Measurements from ENCODE around the gene ASIC2. TPM values are rescaled to one million over a fixed set of nuclear protein-coding genes. Genes with fewer than 3 reads are reported as not detected.

ASIC2 gene
- total and polyA plus RNA-seq, 12 donors = not detected

DNA sequence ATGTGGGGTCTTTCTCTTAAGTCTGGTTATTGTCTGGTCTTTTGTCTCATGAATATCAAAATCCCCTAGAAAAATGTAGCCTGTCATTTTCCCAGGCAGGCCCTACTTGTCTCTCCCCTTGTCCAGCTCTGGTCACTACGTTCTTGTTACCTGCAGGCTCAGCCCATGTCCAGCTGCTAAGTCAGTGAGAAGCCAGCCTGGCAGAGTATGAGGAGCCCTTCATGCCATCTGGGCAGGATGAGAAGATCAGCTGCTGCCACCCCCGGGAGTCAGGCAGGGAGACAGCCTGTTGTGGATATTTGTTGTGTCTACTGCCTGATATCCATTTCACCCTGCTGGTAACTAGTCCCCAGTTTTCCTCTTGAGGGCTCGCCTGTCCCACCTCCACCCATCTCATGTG lies 88.9 kb downstream of the ASIC2 start:
- H3K4me1 ChIP-seq = no peaks in the 10 kb centered on the region
- H3K27me3 ChIP-seq = peaks cover 0 to 55% (median 15%) of the 10 kb centered on the region in 7 donors
- no peaks in the 10 kb centered on the region for H3K9me3 ChIP-seq
- ATAC-seq (no peak), DNase-seq (no peak)
- H3K36me3 ChIP-seq = no peaks in the 10 kb centered on the region
- intact Hi-C loops (cut with DNase I) = no loop called here
- TF ChIP-seq, protein P1, sequence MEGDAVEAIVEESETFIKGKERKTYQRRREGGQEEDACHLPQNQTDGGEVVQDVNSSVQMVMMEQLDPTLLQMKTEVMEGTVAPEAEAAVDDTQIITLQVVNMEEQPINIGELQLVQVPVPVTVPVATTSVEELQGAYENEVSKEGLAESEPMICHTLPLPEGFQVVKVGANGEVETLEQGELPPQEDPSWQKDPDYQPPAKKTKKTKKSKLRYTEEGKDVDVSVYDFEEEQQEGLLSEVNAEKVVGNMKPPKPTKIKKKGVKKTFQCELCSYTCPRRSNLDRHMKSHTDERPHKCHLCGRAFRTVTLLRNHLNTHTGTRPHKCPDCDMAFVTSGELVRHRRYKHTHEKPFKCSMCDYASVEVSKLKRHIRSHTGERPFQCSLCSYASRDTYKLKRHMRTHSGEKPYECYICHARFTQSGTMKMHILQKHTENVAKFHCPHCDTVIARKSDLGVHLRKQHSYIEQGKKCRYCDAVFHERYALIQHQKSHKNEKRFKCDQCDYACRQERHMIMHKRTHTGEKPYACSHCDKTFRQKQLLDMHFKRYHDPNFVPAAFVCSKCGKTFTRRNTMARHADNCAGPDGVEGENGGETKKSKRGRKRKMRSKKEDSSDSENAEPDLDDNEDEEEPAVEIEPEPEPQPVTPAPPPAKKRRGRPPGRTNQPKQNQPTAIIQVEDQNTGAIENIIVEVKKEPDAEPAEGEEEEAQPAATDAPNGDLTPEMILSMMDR (IDR thresholded peaks at IDR 0.05) = no peak
- 75 to 76% methylated on average over 3 of the region's 3 CpGs for WGBS, 2 donors
- no peak overlapping the region for H3K27ac ChIP-seq
- H3K4me3 ChIP-seq = no peak overlapping the region

DNA sequence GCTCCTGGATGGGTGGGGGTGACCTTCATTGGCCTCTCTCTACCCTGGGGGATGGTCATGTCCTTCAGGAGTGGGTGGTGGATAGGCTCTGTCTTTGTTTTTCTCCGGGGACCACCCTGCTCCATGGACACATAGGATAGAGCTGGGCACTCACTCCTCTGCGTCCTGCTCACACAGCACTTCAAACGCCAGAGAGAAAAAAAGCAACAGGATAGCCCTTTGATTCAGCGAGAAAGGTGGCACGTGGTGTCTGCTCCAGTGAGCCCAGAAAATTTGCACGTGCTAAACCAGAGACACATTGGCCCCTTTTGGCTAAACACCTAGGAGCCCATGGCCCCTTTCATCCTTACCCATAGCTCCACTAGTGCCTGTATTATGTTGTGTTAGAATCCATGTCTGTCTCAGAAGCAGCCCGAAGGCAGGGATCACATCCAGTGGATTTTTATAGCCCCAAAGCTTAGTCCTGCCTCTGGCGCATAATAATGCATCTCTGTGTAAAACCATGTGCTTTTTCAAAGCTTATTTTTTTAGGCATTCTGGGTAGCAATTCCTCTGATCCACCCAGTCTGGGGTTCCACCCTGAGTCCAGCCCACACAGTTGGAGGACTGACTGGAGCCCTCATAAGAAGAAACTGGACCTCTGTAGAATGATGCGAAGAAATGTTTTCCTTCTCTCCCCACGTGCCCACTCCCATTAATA lies 90.1 kb downstream of the ASIC2 start:
- WGBS, 2 donors = 54 to 59% methylated on average over 10 of the region's 10 CpGs
- Histone ChIP-seq H3K4me3 (no peak overlapping the region), H3K27ac (no peak overlapping the region), H3K36me3 (no peaks in the 10 kb centered on the region), H3K9me3 (no peaks in the 10 kb centered on the region), H3K27me3 (peaks cover 0 to 64% (median 15%) of the 10 kb centered on the region in 7 donors), H3K4me1 (no peaks in the 10 kb centered on the region)
- TF ChIP-seq, protein P1 (IDR thresholded peaks at IDR 0.05) = no peak
- intact Hi-C loops (cut with DNase I) = no loop called here
- no peak for DNase-seq
- ATAC-seq = no peak

DNA sequence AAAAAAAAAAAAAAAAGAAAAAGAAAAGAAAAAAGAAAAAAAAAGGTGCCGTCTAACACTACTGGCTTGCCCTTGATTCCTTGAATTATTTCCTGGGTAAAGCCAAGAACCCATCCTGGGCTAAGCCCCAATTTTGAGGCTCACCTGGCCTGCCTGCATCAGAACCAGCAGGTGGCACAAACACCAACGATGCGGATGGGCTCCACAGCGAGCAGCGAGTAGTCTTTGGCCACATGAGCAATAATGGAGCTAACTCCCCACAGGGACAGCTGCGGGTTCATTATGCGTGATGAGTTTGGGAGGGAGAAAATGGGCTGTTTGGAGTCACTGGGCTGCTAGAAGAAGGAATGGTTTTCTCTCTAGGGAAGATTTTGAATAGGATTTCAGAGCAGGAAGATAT lies 91.1 kb downstream of the ASIC2 start:
- no peak for ATAC-seq
- Histone ChIP-seq H3K36me3 (no peaks in the 10 kb centered on the region), H3K27me3 (peaks cover 0 to 65% (median 14%) of the 10 kb centered on the region in 7 donors), H3K9me3 (no peaks in the 10 kb centered on the region), H3K4me3 (no peak overlapping the region), H3K27ac (no peak overlapping the region), H3K4me1 (no peaks in the 10 kb centered on the region)
- DNase-seq = no peak
- intact Hi-C loops (cut with DNase I) = no loop called here
- TF ChIP-seq, protein P1 (IDR thresholded peaks at IDR 0.05) = no peak
- WGBS, 2 donors = 57 to 60% methylated on average over 7 of the region's 7 CpGs

DNA sequence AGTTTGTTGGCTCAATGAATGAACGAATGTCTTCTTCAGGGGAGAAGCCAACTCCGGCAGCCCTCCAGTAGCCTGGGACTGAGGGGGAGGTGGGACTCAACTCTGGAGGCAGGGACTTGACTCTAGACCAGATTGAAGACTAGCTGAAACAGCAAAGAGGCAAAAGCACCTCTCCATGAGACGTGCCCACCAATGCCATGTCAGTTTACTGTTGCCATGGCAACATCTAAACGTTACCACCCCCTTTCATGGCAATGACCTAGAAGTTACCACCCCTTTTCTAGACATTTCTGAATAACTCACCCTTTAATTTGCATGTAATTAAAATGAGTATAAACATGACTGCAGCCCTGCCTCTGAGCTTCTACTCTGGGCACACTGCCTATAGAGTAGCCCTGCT lies 91.8 kb downstream of the ASIC2 start:
- ATAC-seq (no peak), DNase-seq (no peak)
- H3K27me3 ChIP-seq = peaks cover 0 to 67% (median 20%) of the 10 kb centered on the region in 7 donors
- no peak overlapping the region for H3K27ac ChIP-seq
- WGBS, 2 donors = 66 to 69% methylated on average over 4 of the region's 4 CpGs
- no peaks in the 10 kb centered on the region for H3K36me3 ChIP-seq
- no peaks in the 10 kb centered on the region for H3K4me1 ChIP-seq
- H3K9me3 ChIP-seq = no peaks in the 10 kb centered on the region
- H3K4me3 ChIP-seq = no peak overlapping the region
- intact Hi-C loops (cut with DNase I) = no loop called here
- TF ChIP-seq, protein P1 (IDR thresholded peaks at IDR 0.05) = no peak
